ENCODE measurements around the gene BAIAP2L2. TPM values are rescaled to one million over a fixed set of nuclear protein-coding genes. Genes with fewer than 3 reads are reported as not detected.

The BAIAP2L2 gene
- polyA plus RNA-seq, 2 of the 4 experiments (the other 2 are of a cell fraction), result 3.5 to 4.7 TPM

DNA sequence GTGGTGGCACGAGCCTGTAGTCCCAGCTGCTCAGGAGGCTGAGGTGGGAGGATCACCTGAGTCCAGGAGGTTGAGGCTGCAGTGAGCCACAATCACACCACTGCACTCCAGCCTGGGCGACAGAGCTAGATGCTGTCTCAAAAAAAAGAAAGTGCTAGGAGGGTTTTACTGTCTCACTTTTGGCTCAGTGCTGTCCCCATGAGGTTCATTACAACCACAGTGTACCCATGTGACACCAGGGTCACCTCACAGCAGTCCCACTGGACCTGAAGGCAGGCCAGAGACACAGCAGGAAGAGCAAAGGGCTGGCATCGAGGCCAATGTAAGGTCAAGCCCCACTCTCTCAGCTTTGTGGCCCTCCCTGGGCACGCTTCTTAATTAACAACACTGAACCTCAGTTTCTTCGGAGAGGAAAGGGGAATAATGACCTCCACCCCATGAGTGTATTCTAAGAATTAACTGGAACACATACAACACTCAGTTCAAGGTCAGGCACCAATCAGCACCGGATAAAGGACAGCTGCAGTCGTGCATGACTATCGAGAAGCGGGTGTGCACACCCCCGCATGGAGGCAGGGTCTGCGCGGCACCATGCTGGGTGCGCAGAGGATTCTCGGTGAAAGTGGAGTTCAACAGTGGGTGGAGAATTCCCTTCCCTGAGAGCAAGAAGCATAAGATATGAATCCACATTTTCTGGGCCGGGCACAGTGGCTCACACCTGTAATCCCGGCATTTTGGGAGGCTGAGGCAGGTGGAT, 30.9 kb upstream of the BAIAP2L2 start:
- no peaks in the 10 kb centered on the region for H3K9me3 ChIP-seq
- ChIA-PET POLR2A (no interaction called here), CTCF (interaction anchor here (0.6 to 2.1 kb wide), 4 partner anchors 27 to 1865 kb away, joined by 3 to 10 read pairs (median 3); partner anchors contain the start of gene BAIAP2L2)
- TF ChIP-seq POLR2AphosphoS2 (conservative IDR thresholded peaks at IDR 0.05; ENCODE audit: low read length), result no peak
- no peak for TF ChIP-seq ESRRA (IDR thresholded peaks at IDR 0.05; ENCODE audit: borderline replicate concordance, low read length)
- TF ChIP-seq HDAC2 (IDR thresholded peaks at IDR 0.05), result no peak
- no peak for TF ChIP-seq FOXS1 (CRISPR knock-in tag; IDR thresholded peaks at IDR 0.05)
- TF ChIP-seq RFX5 (IDR thresholded peaks at IDR 0.05), result no peak
- no peak for TF ChIP-seq GATA3 (IDR thresholded peaks at IDR 0.05; ENCODE audit: borderline replicate concordance)
- TF ChIP-seq, protein P1, sequence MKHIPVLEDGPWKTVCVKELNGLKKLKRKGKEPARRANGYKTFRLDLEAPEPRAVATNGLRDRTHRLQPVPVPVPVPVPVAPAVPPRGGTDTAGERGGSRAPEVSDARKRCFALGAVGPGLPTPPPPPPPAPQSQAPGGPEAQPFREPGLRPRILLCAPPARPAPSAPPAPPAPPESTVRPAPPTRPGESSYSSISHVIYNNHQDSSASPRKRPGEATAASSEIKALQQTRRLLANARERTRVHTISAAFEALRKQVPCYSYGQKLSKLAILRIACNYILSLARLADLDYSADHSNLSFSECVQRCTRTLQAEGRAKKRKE (CRISPR knock-in tag; IDR thresholded peaks at IDR 0.05; ENCODE audit: low read depth), result no peak
- TF ChIP-seq HOXB13 (CRISPR knock-in tag; IDR thresholded peaks at IDR 0.05; ENCODE audit: low read depth), result no peak
- TF ChIP-seq RCOR1 (IDR thresholded peaks at IDR 0.05; ENCODE audit: low read depth, low read length), result no peak
- TF ChIP-seq EHMT2 (IDR thresholded peaks at IDR 0.05; ENCODE audit: low read depth), result no peak
- no peak for TF ChIP-seq HOXB5 (CRISPR knock-in tag; IDR thresholded peaks at IDR 0.05)
- TF ChIP-seq, protein P2, sequence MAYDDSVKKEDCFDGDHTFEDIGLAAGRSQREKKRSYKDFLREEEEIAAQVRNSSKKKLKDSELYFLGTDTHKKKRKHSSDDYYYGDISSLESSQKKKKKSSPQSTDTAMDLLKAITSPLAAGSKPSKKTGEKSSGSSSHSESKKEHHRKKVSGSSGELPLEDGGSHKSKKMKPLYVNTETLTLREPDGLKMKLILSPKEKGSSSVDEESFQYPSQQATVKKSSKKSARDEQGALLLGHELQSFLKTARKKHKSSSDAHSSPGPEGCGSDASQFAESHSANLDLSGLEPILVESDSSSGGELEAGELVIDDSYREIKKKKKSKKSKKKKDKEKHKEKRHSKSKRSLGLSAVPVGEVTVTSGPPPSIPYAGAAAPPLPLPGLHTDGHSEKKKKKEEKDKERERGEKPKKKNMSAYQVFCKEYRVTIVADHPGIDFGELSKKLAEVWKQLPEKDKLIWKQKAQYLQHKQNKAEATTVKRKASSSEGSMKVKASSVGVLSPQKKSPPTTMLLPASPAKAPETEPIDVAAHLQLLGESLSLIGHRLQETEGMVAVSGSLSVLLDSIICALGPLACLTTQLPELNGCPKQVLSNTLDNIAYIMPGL (CRISPR knock-in tag; IDR thresholded peaks at IDR 0.05; ENCODE audit: borderline replicate concordance), result no peak
- H3K4me2 ChIP-seq, result no peak overlapping the region
- DNase-seq (ENCODE audit: low read depth in 1 of 2, low spot score in 1 of 2), result no peak
- no peak for FAIRE-seq
- no peak for ATAC-seq
- H3K27ac ChIP-seq, result no peak overlapping the region
- 88% methylated on average over 12 of the region's 16 CpGs for WGBS (ENCODE audit: missing lambda C conversion rate)
- peaks cover 5% of the 10 kb centered on the region; the same call in 2 of the 3 replicates for H3K4me1 ChIP-seq
- no peak overlapping the region for H3K4me3 ChIP-seq

DNA sequence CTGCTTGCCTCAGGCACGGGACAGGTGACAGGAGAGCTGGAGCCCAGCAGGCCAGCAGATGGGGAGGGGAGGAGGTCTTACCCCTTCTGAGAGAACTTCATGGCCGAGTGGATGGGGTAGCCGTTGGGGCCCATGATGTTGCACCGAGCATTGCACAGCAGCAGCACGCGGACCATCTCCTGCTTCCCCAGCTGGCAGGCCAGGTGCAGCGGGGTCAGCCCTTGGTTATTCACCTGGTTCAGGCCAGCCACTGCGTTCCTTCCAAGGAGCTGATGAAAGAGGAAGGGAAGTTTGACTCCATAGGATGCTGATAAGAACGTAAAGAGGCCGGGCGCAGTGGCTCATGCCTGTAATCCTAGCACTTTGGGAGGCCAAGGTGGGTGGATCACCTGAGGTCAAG, 29.4 kb upstream of the BAIAP2L2 start:
- no peak for FAIRE-seq
- H3K4me1 ChIP-seq, result peaks cover 10% of the 10 kb centered on the region; the same call in 2 of the 3 replicates
- H3K9me3 ChIP-seq, result no peaks in the 10 kb centered on the region
- no peak for TF ChIP-seq KDM1A (IDR thresholded peaks at IDR 0.05; ENCODE audit: low read depth)
- TF ChIP-seq RARB (CRISPR knock-in tag; IDR thresholded peaks at IDR 0.05), result no peak
- no peak for TF ChIP-seq POLR2AphosphoS2 (conservative IDR thresholded peaks at IDR 0.05; ENCODE audit: low read length)
- TF ChIP-seq RFX5 (IDR thresholded peaks at IDR 0.05), result no peak
- TF ChIP-seq HDAC2 (IDR thresholded peaks at IDR 0.05), result no peak
- no peak for DNase-seq (ENCODE audit: low read depth in 1 of 2, low spot score in 1 of 2)
- no peak overlapping the region for H3K4me3 ChIP-seq
- H3K4me2 ChIP-seq, result no peak overlapping the region
- CTCF ChIA-PET, result interaction anchor here (0.9 to 1.2 kb wide), 3 partner anchors 25 to 87 kb away, joined by 3 to 6 read pairs (median 3); no protein-coding TSS in a partner anchor
- POLR2A ChIA-PET, result no interaction called here
- WGBS (ENCODE audit: missing lambda C conversion rate), result 100% methylated on average over 3 of the region's 11 CpGs
- no peak for ATAC-seq
- no peak overlapping the region for H3K27ac ChIP-seq

DNA sequence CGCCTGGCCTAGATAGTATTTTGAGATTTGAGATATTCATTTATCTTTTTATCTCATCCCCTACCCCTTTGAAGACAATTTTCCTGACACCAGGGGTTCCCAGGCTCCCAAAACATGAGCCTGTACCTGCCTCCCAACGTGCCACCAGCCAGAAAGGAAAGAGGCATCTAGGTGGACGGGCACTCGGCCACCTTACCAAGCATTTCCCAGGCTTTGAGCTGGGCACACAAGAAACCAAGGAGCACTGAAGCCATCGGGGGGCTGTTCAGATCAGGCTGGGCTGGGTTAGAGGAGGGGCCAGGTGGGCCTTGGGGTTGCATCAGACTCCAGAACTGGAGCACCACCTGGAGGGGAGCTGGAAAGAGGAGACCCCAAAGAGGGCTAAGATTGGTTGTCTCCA, 28.5 kb upstream of the BAIAP2L2 start:
- TF ChIP-seq FOSL2 (IDR thresholded peaks at IDR 0.05) (no peak), FOSL2 (CRISPR knock-in tag; IDR thresholded peaks at IDR 0.05) (no peak), RAD21 (conservative IDR thresholded peaks at IDR 0.05 in 1 of 2, IDR thresholded peaks at IDR 0.05 in 1 of 2) (no peak), RFX5 (IDR thresholded peaks at IDR 0.05) (no peak), GATA3 (IDR thresholded peaks at IDR 0.05; ENCODE audit: borderline replicate concordance) (no peak), CBX2 (IDR thresholded peaks at IDR 0.05; ENCODE audit: borderline replicate concordance, low read depth) (no peak), KDM5A (IDR thresholded peaks at IDR 0.05) (no peak), SMC3 (IDR thresholded peaks at IDR 0.05) (no peak)
- TF ChIP-seq, protein P3, sequence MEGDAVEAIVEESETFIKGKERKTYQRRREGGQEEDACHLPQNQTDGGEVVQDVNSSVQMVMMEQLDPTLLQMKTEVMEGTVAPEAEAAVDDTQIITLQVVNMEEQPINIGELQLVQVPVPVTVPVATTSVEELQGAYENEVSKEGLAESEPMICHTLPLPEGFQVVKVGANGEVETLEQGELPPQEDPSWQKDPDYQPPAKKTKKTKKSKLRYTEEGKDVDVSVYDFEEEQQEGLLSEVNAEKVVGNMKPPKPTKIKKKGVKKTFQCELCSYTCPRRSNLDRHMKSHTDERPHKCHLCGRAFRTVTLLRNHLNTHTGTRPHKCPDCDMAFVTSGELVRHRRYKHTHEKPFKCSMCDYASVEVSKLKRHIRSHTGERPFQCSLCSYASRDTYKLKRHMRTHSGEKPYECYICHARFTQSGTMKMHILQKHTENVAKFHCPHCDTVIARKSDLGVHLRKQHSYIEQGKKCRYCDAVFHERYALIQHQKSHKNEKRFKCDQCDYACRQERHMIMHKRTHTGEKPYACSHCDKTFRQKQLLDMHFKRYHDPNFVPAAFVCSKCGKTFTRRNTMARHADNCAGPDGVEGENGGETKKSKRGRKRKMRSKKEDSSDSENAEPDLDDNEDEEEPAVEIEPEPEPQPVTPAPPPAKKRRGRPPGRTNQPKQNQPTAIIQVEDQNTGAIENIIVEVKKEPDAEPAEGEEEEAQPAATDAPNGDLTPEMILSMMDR (IDR thresholded peaks at IDR 0.05), result no peak
- CTCF ChIA-PET, result interaction anchor here (0.5 to 3.3 kb wide), 3 partner anchors 17 to 91 kb away, joined by 3 to 16 read pairs (median 6); no protein-coding TSS in a partner anchor
- ATAC-seq, result no peak

More for the DNA sequence above, 28.5 kb upstream of the BAIAP2L2 start:
- 76% methylated on average over 5 of the region's 5 CpGs for WGBS (ENCODE audit: missing lambda C conversion rate)
- no peak for FAIRE-seq
- DNase-seq (ENCODE audit: low read depth in 1 of 2, low spot score in 1 of 2), result no peak
- Histone ChIP-seq H3K4me1 (peaks cover 10% of the 10 kb centered on the region; the same call in 2 of the 3 replicates), H3K4me3 (no peak overlapping the region), H3K9me3 (no peaks in the 10 kb centered on the region), H3K4me2 (no peak overlapping the region), H3K27ac (no peak overlapping the region)
- POLR2A ChIA-PET, result no interaction called here

All from A549 (cell line).